ENCODE data around the gene TRABD2B.

DNA sequence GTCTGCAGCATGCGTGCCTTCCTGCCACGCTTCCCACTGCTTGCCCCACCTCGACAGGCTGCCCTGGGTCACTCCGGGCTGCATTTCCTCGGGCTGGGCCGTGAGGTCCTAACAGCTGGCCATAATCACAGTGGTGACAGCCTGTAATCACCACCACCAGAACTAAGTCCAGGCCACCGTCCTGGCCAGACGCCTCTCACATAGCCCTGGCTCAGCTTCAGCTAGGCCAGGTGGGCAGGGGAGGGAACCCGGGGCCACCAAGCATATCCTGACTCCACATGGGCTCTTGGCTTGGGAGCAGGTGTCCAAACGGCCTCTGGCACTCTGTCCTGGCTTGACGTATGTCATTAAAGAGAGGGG, 229.5 kb downstream of the TRABD2B start:
- TF ChIP-seq EZH2 (IDR thresholded peaks at IDR 0.05; ENCODE audit: borderline replicate concordance, low read depth, low read length, severe bottlenecking) (no peak), POLR2AphosphoS5 (IDR thresholded peaks at IDR 0.05; ENCODE audit: insufficient read depth, low read depth, low read length) (no peak), POLR2A (IDR thresholded peaks at IDR 0.05; ENCODE audit: low read depth, low read length) (no peak), FOS (IDR thresholded peaks at IDR 0.05; ENCODE audit: borderline replicate concordance, insufficient read depth, low read length) (no peak), JUN (IDR thresholded peaks at IDR 0.05; ENCODE audit: borderline replicate concordance, insufficient read depth, insufficient read length, low read depth) (no peak), MAX (IDR thresholded peaks at IDR 0.05; ENCODE audit: insufficient read depth, insufficient read length) (no peak), GATA2 (IDR thresholded peaks at IDR 0.05; ENCODE audit: insufficient read depth, insufficient read length, low read depth, low read length) (no peak), MYC (IDR thresholded peaks at IDR 0.05; ENCODE audit: low read depth, low read length) (no peak)
- TF ChIP-seq, protein P1, sequence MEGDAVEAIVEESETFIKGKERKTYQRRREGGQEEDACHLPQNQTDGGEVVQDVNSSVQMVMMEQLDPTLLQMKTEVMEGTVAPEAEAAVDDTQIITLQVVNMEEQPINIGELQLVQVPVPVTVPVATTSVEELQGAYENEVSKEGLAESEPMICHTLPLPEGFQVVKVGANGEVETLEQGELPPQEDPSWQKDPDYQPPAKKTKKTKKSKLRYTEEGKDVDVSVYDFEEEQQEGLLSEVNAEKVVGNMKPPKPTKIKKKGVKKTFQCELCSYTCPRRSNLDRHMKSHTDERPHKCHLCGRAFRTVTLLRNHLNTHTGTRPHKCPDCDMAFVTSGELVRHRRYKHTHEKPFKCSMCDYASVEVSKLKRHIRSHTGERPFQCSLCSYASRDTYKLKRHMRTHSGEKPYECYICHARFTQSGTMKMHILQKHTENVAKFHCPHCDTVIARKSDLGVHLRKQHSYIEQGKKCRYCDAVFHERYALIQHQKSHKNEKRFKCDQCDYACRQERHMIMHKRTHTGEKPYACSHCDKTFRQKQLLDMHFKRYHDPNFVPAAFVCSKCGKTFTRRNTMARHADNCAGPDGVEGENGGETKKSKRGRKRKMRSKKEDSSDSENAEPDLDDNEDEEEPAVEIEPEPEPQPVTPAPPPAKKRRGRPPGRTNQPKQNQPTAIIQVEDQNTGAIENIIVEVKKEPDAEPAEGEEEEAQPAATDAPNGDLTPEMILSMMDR (IDR thresholded peaks at IDR 0.05; ENCODE audit: extremely low read depth in 1 of 2, insufficient read depth in 1 of 2, low read depth in 1 of 2, low read length in 2 of 2), result no peak
